Ammon's horn (tissue), 1 donor: ENCODE data around the gene CHST11.
A peak's percentile ranks its signal among the peaks of the same experiment; 100 is the strongest.

ENCODE experiments used
- DNase-seq: peaks from one replicate; pipeline ENCODE4 v3.0.0-alpha.2; 2016; ENCODE audit warnings: low spot score

CHST11 gene

DNA sequence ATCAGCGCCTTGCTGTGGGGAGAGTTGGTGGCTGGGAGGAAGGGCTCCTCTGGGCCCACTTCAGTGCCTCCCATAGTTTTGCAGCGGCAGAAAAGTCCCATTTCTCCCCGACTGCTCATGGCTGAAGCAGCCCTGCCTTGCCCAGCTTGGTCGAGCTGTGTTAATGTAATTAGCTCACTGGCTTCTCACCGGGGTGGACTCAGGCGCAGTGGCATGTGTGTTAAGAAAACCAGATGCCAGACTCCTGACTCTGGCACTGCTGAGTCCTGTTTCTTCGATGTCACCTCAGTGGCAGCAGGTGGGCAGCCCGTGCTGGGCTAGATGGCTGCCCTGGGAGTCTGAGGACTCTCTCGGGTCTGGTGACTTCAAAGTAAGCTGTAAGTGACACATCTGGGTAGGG, 47.4 kb downstream of the CHST11 start:
- DNase-seq = no peak

- no peak for DNase-seq
These were observed 48.5 kb downstream of the CHST11 start for GRCh38 chr12:104505095-104505818.

DNA sequence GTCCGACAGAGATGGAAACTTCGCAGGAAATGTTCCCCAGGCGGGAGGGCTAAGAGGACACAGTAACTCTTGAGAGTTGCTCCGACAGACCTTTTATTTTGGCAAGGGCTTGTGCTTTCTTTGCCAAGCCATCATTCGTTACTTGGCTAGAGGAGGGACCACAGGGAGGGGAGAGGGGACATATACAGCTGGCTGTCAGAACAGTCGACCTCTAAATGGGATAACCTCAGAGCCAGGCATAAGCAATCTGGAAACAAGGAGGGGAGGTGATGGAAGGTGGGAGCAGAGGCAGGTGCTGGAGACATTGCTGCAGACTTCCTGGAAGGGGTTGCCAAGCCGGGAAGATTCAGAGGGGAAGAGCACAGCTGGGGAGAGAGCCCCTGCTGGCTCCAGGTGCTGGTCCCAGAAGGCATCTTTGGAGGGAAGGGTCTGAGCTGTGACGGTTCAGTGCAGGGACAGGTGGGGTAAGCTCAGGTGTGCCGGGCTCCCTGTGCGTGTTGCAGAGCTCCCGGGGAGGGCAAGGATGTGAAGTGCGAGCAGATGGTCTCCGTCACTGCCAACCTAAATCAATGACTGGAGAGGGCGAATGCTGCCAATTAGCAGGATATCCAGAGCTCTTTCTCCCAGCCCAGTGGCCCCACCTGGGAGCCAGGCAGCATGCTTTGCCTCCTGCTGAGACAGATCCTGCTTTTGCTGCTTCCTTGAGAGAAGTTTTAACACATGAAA, 50.1 kb downstream of the CHST11 start:
- DNase-seq = no peak

GRCh38 chr12:104507672-104508071, 50.9 kb downstream of the CHST11 start:
- DNase-seq = no peak

- DNase-seq = no peak
These were observed 52.2 kb downstream of the CHST11 start for GRCh38 chr12:104508752-104509446.

- no peak for DNase-seq
These were observed 53.6 kb downstream of the CHST11 start for GRCh38 chr12:104510145-104510872.

DNA sequence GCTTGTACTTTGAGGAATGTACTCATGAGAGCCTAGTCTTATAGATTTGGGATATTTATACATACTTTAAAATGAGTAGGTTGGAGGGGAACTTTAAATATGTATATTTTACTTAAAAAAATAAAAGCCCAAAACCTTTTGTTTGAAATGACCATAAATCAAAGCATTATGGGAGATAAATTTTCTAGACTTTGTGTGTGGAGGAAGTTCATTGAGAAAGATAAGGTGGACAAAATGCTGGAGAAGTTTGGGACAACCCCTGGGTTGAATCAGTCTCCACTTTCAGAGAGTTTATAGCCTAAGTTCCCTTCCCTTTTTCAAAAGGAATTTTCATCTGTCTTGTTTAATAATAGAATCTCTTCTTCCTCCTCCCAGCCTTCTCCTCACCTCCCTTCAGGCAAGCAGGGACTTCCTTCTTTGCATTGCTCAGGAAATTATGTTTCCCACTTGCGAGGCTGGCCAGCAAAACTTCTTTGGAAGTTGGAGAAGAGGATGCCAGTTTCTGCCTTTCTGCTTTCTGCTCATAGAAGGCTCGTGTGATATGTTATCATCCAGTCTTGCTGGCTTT, 54.2 kb downstream of the CHST11 start:
- DNase-seq = no peak

DNA sequence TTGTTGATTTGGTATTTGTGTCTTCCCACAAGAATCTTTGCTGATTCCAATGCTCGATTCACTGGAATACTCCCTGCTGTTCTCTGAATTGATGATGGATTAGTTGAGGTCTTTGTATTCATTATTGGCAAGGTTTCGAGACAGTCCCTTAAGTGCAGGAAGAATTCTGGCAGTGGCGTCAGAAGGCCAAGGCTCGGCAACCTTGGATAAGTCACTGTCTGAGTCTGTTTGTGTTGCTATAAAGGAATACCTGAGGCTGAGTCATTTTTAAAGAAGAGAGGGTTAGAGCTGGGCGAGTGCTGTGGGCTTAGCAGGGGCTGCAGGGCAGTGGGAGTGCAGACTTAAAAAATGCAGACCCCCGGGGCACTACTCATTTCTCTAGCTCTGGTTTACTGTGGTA, 56.9 kb downstream of the CHST11 start:
- no peak for DNase-seq

GRCh38 chr12:104514092-104514810, 57.5 kb downstream of the CHST11 start:
- no peak for DNase-seq

GRCh38 chr12:104515899-104516298, 59.2 kb downstream of the CHST11 start:
- DNase-seq = no peak

DNA sequence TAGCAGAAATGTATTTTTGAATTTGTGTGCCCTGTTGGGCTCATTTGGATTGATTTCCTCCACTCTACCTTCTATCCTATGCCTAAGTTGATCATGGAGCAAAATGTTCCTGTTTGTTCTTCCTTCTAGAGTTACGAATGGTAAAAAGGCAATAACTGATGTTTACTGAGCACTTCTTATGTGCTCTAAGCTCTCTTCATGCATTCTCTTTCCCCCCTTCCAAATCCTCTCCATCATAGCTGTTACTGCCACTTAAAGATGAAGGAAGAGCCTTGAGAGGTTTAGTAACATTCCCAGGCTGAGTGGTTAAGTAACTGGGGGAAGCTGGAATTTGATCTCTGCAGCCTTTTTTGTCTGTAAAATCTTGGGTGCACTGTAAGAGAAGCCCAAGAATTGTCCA, 60.1 kb downstream of the CHST11 start:
- no peak for DNase-seq

- no peak for DNase-seq
These were observed 61.1 kb downstream of the CHST11 start for GRCh38 chr12:104517880-104518279.

DNA sequence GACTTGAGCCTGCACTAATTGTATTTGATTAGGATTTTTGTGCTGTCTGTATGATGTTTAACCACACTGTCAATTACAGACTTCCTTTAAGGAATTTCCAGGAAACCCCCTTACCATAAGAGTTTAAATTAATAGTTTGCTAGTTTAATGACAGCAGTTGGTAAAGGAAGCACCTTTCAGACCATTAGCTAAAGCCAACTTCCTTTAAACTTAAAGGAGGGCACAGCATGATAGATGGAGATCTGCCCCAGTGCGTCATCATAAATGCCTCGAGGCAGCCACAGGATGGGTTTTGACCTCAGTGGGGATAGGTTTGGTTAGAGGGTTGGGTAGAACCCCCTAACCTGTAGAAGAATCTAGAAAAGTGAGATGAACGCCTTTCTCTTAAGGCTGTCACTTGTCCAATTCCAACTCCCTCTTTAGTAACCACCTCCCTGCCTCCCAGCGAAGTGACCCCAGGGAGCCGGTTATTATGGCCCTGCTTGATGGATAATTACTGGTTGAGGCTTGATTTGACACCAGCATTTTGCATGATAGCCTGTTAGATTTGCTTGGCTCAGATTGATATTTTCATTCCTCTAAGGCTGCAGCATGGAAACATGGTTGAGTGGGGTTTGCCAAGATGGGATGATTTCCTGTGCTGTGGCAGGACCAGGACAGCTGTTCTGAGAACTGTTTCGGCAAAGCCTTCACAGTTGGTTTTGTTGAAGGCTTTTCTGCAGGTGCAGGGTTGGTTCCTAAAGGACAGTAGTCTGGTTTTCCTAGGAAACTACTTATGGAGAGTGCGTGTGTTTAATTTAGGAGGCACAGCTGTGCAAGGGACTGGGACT, 62.7 kb downstream of the CHST11 start:
- DNase-seq = peak; percentile 39

DNA sequence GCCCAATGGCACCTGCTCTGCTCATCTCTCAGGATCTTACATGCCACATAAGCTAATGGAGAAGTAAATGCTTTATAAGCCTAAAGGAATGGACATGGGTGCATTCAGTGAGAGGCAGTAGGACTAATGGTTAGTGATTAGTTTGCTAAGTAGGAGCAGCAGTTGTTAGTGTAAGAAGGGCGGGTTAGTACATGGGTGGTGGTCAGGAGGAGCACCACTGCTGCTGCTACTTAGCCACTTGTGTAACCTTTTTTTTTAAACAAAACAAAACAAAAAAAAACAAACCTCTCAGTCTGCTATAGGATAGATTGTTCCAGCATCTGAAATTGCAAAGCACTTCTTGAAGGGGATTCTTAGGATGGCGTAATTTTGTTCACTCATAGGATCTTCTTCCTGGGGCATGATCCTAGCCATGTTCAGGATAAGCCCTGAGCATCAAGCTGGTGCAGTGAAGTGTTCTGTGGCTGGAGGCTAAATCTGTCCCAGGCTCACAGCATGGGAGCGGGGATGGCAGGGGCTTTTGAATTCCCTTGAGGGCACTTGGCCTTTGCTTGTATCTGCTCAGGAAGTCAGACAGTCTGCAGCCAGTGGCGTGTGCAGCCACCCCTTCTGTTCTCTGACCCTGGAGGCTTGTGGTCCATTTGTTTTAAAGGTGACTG, 63.6 kb downstream of the CHST11 start:
- no peak for DNase-seq

DNA sequence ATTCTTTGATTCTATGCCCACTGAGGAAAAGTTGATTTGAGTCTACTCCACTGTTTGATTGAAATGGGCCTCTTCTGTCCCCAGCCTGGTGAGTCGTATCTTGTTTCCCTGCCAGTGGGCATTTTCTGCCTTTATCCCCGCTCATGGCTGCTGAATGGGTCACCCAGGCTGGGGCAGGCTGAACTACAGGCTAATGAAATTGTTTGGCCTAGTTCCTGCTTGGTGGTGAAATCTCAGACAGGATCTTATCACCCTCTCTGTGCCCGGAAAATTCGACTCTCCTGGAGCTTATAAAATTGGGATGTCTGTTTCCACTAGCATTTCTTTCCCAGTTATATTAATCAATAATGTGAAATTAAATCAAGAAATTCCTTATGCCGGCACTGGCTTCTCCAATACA, 65.0 kb downstream of the CHST11 start:
- DNase-seq = no peak

DNA sequence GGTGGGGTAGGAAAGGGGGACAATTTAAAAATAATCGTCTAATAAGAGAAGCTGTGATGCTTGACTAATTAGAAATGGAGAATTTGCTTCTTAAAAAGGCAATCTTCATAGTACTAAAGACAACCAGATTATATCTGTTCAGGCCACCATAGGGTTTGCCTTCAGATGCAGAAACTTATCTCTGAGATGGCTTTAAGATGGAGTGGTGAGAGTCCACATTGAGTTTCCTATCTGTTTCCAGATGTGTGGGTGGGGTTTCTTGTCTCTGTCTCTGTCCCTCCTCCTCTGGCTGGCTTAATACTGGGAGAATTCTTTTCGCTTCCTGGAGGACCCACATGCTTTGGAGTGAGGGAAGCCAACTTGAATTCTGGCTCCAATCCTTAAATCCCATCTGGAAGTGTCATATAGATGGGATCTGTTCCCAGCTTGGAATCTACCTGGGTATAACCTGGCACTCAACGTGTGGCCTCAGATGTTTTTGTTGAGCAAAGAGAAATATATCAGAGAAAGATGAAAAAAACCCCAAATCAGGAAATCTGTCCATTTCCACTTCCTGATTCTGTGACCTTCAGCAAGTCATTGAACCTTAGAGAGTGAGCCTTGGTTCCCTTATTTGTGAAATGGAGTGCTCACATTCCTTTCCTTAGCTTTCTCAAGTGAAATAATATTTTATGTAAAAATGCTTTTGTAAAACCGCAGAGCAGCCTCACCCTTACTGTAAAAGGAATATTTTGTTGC, 66.4 kb downstream of the CHST11 start:
- no peak for DNase-seq

DNA sequence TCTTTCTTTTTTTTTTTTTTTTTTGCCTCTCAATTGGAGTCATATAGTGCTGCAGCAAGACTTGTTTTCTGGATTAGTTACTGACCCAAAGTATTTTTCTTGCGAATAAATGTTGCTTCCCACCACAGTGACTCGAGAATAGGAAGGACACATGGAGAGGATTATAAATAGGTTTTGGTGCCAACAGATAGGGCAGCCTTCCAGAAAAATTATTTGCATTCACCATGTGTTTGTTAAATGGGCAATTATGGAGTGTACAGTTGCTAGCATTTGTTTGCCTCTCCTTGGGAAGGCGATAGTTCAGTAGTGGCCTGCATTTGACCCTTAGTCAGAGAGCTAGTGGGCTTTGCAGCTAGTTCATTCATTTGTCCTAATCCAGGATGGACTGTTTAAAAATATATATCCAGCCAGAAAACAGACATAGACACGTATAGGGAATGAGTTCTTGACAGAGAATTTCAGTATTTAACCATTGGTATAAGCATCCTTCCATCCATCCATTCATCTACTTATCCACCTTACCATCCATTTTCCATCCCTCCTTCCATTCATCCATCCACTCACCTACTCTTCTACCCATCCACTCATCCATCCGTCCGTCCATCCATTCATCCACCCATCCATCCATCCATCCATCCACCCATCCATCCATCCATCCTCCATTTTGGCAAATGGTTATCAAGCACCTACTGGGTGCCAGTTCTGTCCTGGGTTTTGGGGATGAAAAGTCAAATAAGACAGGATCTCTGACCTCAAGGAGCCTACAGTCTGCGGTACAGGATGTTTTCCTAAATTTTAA, 67.5 kb downstream of the CHST11 start:
- no peak for DNase-seq

DNA sequence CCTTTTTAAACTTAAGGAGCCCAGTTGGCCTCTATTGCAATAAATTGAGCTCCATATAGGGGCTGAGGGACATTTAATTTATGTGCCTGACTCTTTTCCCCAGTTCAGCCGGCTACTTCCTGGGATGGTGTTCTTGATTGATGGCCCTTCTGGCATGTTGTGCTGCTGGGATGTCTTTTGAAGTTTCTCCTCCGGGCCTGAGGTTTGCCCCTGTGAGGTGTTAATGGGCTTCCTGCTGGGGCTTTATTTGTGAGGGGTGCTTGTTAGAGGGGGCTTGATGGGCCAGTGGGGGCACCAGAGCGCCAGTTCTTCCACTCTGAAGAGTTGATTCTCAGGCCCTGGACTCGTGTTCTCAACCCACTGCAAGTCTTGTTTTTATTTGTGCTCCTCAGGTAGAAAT, 69.6 kb downstream of the CHST11 start:
- DNase-seq = no peak
